Testis (tissue), 5 donors: ENCODE measurements around the gene C16orf82. TPM values are rescaled to one million over a fixed set of nuclear protein-coding genes. Genes with fewer than 3 reads are reported as not detected.

ENCODE experiments used
- DNase-seq: peaks from one replicate; pipeline ENCODE4 v3.0.0-alpha.2; 2019
- H3K27ac ChIP-seq, 2 donors: fragments of 200-600 bp; sonication (generic); one replicate each; pipeline ENCODE4 v1.5.1; 2019
- H3K27me3 ChIP-seq: fragments of 200-600 bp; sonication (generic); one replicate; pipeline ENCODE4 v1.5.1; 2019
- H3K36me3 ChIP-seq: fragments of 200-600 bp; sonication (generic); one replicate; pipeline ENCODE4 v1.5.1; 2017; ENCODE audit warnings: low read depth; ENCODE audit errors: missing control alignments
- H3K4me1 ChIP-seq: fragments of 200-600 bp; sonication (generic); one replicate; pipeline ENCODE4 v1.5.1; 2019
- H3K4me3 ChIP-seq, 2 donors: fragments of 200-600 bp; sonication (generic); one replicate each; pipeline ENCODE4 v1.5.1; 2017 to 2019
- H3K9me3 ChIP-seq: fragments of 200-600 bp; sonication (generic); one replicate; pipeline ENCODE4 v1.5.1; 2017
- CTCF ChIP-seq, 3 experiments: fragments of 450-650 bp in 2 of 3; fragments of 200-600 bp in 1 of 3; sonication (generic) in 1 of 3; IDR thresholded peaks; one replicate each; pipeline ENCODE4 v1.5.1; 2016 to 2019; ENCODE audit warnings: antibody characterized with exemption in 3 of 3, mild to moderate bottlenecking in 2 of 3, moderate library complexity in 1 of 3
- POLR2A ChIP-seq: fragments of 450-650 bp; IDR thresholded peaks from one replicate; pipeline ENCODE4 v1.6.1; 2017; ENCODE audit warnings: antibody characterized with exemption, mild to moderate bottlenecking, moderate library complexity
- WGBS, 2 donors: methylation state at CpG; one replicate each; pipeline ENCODE4 v1.1.5; 2018; 5-methylcytosine and 5-hydroxymethylcytosine counted together
- intact Hi-C: fragments of 100-400 bp; cut with DNase I; formaldehyde crosslinking; loops from one replicate; pipeline ENCODE4 v1.15.1; 2023; ENCODE audit warnings: low total_unique reads
- long read RNA-seq, 2 donors: transcript quantifications; one replicate each; lab custom pipeline, GENCODE V29; 2026
- polyA plus RNA-seq: library from polyadenylated mRNA; stranded (reverse); fragments of 350-450 nt; fragmentation: Illumina TruSeq; extraction: RNeasy Lipid Tissue Mini Kit (QIAGEN cat#74804); gene quantifications from one replicate; pipeline ENCODE4 v1.2.3, GENCODE V29; 2014; ENCODE audit warnings: low read depth, low replicate concordance; ENCODE audit not compliant: insufficient read depth
- total RNA-seq, 2 donors: library from RNA; depleted of rRNA; stranded (reverse); fragments of >200 nt; gene quantifications; one replicate each; pipeline ENCODE4 v1.2.3, GENCODE V29; 2016

The C16orf82 gene
- total RNA-seq (100 to 1,000 TPM; 133 to 364 TPM), polyA plus RNA-seq (446 TPM)
- long read RNA-seq, donor 1 = 0 reads
- long read RNA-seq, donor 2 = 0 reads

- H3K4me1 ChIP-seq = no peaks in the 10 kb centered on the region
- H3K4me3 ChIP-seq = no peak within 1 kb of the TSS
- TF ChIP-seq POLR2A (no peak), CTCF (IDR thresholded peaks at IDR 0.05) (no peak)
- H3K27ac ChIP-seq = no peak within 1 kb of the TSS
- H3K36me3 ChIP-seq = no peaks in the 10 kb centered on the region
- no peaks in the 10 kb centered on the region for H3K9me3 ChIP-seq
- 46 to 61% methylated on average over 10 to 21 of the region's 22 CpGs for WGBS, 2 donors
- no peak for DNase-seq
- intact Hi-C loops = no loop called here
- H3K27me3 ChIP-seq = no peaks in the 10 kb centered on the region
Observed at GRCh38 chr16:27066668-27067537, at the start of gene C16orf82. Gene C16orf82, plus strand, starts transcription at chr16:27066927.

- TF ChIP-seq CTCF (IDR thresholded peaks at IDR 0.05) = no peak
- TF ChIP-seq POLR2A = no peak
- no peak for DNase-seq
- WGBS, 2 donors = 68 to 83% methylated on average over 2 of the region's 2 CpGs
- H3K27me3 ChIP-seq = no peaks in the 10 kb centered on the region
- H3K27ac ChIP-seq = no peak overlapping the region
- no peak overlapping the region for H3K4me3 ChIP-seq
- no peaks in the 10 kb centered on the region for H3K36me3 ChIP-seq
- no peaks in the 10 kb centered on the region for H3K9me3 ChIP-seq
- intact Hi-C loops = no loop called here
- H3K4me1 ChIP-seq = no peaks in the 10 kb centered on the region
Observed at GRCh38 chr16:27020031-27020430, 46.7 kb upstream of the C16orf82 start.

- Histone ChIP-seq H3K36me3 (no peaks in the 10 kb centered on the region), H3K27me3 (no peaks in the 10 kb centered on the region), H3K4me1 (no peaks in the 10 kb centered on the region), H3K27ac (no peak overlapping the region), H3K9me3 (no peaks in the 10 kb centered on the region), H3K4me3 (no peak overlapping the region)
- 83 to 90% methylated on average over 2 of the region's 2 CpGs for WGBS, 2 donors
- intact Hi-C loops = no loop called here
- no peak for TF ChIP-seq POLR2A
- no peak for TF ChIP-seq CTCF (IDR thresholded peaks at IDR 0.05)
- DNase-seq = no peak
Observed at GRCh38 chr16:27024010-27024409, 42.7 kb upstream of the C16orf82 start.

GRCh38 chr16:27025581-27025980 is 41.1 kb upstream of the C16orf82 start:
- intact Hi-C loops = no loop called here
- H3K27ac ChIP-seq = no peak overlapping the region
- no peaks in the 10 kb centered on the region for H3K9me3 ChIP-seq
- H3K36me3 ChIP-seq = no peaks in the 10 kb centered on the region
- TF ChIP-seq CTCF (IDR thresholded peaks at IDR 0.05) (no peak), POLR2A (no peak)
- 46 to 66% methylated on average over 6 of the region's 6 CpGs for WGBS, 2 donors
- DNase-seq = peak; percentile 26
- H3K4me3 ChIP-seq = no peak overlapping the region
- H3K4me1 ChIP-seq = no peaks in the 10 kb centered on the region
- H3K27me3 ChIP-seq = no peaks in the 10 kb centered on the region

- 84% methylated on average over 7 of the region's 7 CpGs for WGBS, 2 donors
Observed at GRCh38 chr16:27027971-27028370, 38.8 kb upstream of the C16orf82 start.

More at GRCh38 chr16:27027971-27028370, 38.8 kb upstream of the C16orf82 start:
- Histone ChIP-seq H3K9me3 (no peaks in the 10 kb centered on the region), H3K27ac (no peak overlapping the region), H3K27me3 (no peaks in the 10 kb centered on the region), H3K4me3 (no peak overlapping the region), H3K4me1 (no peaks in the 10 kb centered on the region), H3K36me3 (no peaks in the 10 kb centered on the region)
- intact Hi-C loops = no loop called here
- TF ChIP-seq POLR2A = no peak
- TF ChIP-seq CTCF (IDR thresholded peaks at IDR 0.05) = no peak
- DNase-seq = no peak
